ENCODE measurements around the gene INTS6L. TPM values are rescaled to one million over a fixed set of nuclear protein-coding genes. Genes with fewer than 3 reads are reported as not detected.
"Not testable (repeated sequence)": the region's sequence is repeated elsewhere in the genome, so short reads cannot be mapped to it uniquely, and the experiment has no call there.

The INTS6L gene
- total RNA-seq, 1 donor from 2014 or later: 18.8 TPM

GRCh38 chrX:135572436-135572835, 52.0 kb downstream of the INTS6L start:
- Mint-ChIP-seq H3K9me3 (peaks cover 4% of the 10 kb centered on the region), H3K27ac (ENCODE audit: unreplicated experiment) (no peak overlapping the region), H3K4me3 (no peak overlapping the region), H3K36me3 (ENCODE audit: low read depth) (peaks cover 22% of the 10 kb centered on the region), H3K4me1 (no peaks in the 10 kb centered on the region), H3K27me3 (ENCODE audit: low read depth) (no peaks in the 10 kb centered on the region)
- TF ChIP-seq, protein P1, sequence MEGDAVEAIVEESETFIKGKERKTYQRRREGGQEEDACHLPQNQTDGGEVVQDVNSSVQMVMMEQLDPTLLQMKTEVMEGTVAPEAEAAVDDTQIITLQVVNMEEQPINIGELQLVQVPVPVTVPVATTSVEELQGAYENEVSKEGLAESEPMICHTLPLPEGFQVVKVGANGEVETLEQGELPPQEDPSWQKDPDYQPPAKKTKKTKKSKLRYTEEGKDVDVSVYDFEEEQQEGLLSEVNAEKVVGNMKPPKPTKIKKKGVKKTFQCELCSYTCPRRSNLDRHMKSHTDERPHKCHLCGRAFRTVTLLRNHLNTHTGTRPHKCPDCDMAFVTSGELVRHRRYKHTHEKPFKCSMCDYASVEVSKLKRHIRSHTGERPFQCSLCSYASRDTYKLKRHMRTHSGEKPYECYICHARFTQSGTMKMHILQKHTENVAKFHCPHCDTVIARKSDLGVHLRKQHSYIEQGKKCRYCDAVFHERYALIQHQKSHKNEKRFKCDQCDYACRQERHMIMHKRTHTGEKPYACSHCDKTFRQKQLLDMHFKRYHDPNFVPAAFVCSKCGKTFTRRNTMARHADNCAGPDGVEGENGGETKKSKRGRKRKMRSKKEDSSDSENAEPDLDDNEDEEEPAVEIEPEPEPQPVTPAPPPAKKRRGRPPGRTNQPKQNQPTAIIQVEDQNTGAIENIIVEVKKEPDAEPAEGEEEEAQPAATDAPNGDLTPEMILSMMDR (conservative IDR thresholded peaks at IDR 0.05): peak; percentile 62
- DNase-seq (ENCODE audit: low read depth, low spot score): no peak

GRCh38 chrX:135581496-135581895, 61.0 kb downstream of the INTS6L start:
- Mint-ChIP-seq H3K36me3 (ENCODE audit: low read depth) (peaks cover 28% of the 10 kb centered on the region), H3K27me3 (ENCODE audit: low read depth) (no peaks in the 10 kb centered on the region), H3K4me1 (no peaks in the 10 kb centered on the region), H3K4me3 (no peak overlapping the region), H3K27ac (ENCODE audit: unreplicated experiment) (no peak overlapping the region), H3K9me3 (peaks cover 8% of the 10 kb centered on the region)
- TF ChIP-seq, protein P1 (conservative IDR thresholded peaks at IDR 0.05): no peak
- no peak for DNase-seq (ENCODE audit: low read depth, low spot score)

DNA sequence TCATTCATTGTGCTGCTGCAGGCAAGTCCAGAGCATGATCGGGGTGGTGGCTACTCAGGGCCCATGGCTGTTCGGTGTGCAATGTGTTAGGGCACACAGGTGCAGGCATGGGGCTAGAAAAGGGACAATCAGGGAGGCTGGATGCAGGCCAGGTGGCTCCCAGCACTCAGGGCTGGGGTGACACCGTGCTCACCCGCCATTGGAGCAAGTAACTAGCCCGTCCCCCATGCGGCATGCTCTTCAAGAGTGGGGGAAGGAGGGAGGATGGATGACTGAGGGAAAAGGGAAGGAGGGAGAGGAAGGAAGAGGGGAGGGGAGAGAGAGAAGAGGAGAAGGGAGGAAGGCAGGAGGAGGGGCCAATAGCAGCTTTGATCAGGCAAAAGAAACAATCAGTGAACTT, 64.7 kb downstream of the INTS6L start:
- no peaks in the 10 kb centered on the region for H3K4me1 Mint-ChIP-seq
- peaks cover 10% of the 10 kb centered on the region for H3K36me3 Mint-ChIP-seq (ENCODE audit: low read depth)
- H3K27me3 Mint-ChIP-seq (ENCODE audit: low read depth): no peaks in the 10 kb centered on the region
- no peak overlapping the region for H3K4me3 Mint-ChIP-seq
- TF ChIP-seq, protein P1 (conservative IDR thresholded peaks at IDR 0.05): no peak
- peaks cover 14% of the 10 kb centered on the region for H3K9me3 Mint-ChIP-seq
- DNase-seq (ENCODE audit: low read depth, low spot score): no peak
- peak overlapping the region; percentile 43 for H3K27ac Mint-ChIP-seq (ENCODE audit: unreplicated experiment)

- Mint-ChIP-seq H3K9me3 (peaks cover 10% of the 10 kb centered on the region), H3K4me3 (no peak overlapping the region), H3K27ac (ENCODE audit: unreplicated experiment) (no peak overlapping the region), H3K27me3 (ENCODE audit: low read depth) (peaks cover 14% of the 10 kb centered on the region), H3K4me1 (no peaks in the 10 kb centered on the region), H3K36me3 (ENCODE audit: low read depth) (no peaks in the 10 kb centered on the region)
- DNase-seq (ENCODE audit: low read depth, low spot score): no peak
- TF ChIP-seq, protein P1 (conservative IDR thresholded peaks at IDR 0.05): no peak
Measured at GRCh38 chrX:135591871-135592270, 71.4 kb downstream of the INTS6L start.

DNA sequence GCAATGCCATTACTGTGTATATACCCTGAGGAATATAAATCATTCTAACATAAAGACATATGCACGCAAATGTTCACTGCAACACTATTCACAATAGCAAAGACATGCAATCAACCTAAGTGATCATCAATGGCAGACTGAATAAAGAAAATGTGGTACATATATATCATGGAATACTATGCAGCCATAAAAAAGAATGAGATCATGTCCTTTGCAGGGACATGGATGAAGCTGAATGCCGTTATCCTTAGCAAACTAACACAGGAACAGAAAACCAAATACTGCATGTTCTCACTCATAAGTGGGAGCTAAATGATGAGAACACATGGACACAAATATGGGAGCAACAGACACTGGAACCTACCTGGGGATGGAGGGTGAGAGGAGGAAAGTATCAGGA, 73.6 kb downstream of the INTS6L start:
- H3K9me3 Mint-ChIP-seq; H3K4me3 Mint-ChIP-seq; H3K27ac Mint-ChIP-seq (ENCODE audit: unreplicated experiment); DNase-seq (ENCODE audit: low read depth, low spot score); H3K36me3 Mint-ChIP-seq (ENCODE audit: low read depth); H3K4me1 Mint-ChIP-seq: not testable (repeated sequence)
- peaks cover 14% of the 10 kb centered on the region for H3K27me3 Mint-ChIP-seq (ENCODE audit: low read depth)

GRCh38 chrX:135594453-135594852, 74.0 kb downstream of the INTS6L start:
- not testable (repeated sequence) for DNase-seq (ENCODE audit: low read depth, low spot score); H3K9me3 Mint-ChIP-seq; H3K4me1 Mint-ChIP-seq; H3K4me3 Mint-ChIP-seq; H3K27ac Mint-ChIP-seq (ENCODE audit: unreplicated experiment); H3K36me3 Mint-ChIP-seq (ENCODE audit: low read depth)
- peaks cover 17% of the 10 kb centered on the region for H3K27me3 Mint-ChIP-seq (ENCODE audit: low read depth)

GRCh38 chrX:135595543-135595942, 75.1 kb downstream of the INTS6L start:
- TF ChIP-seq, protein P1 (conservative IDR thresholded peaks at IDR 0.05): no peak
- no peak for DNase-seq (ENCODE audit: low read depth, low spot score)
- no peak overlapping the region for H3K27ac Mint-ChIP-seq (ENCODE audit: unreplicated experiment)
- H3K9me3 Mint-ChIP-seq: peaks cover 6% of the 10 kb centered on the region
- H3K36me3 Mint-ChIP-seq (ENCODE audit: low read depth): no peaks in the 10 kb centered on the region
- no peak overlapping the region for H3K4me3 Mint-ChIP-seq
- H3K27me3 Mint-ChIP-seq (ENCODE audit: low read depth): peaks cover 17% of the 10 kb centered on the region
- H3K4me1 Mint-ChIP-seq: no peaks in the 10 kb centered on the region
